Measurements from ENCODE around the gene GRAMD4. TPM values are rescaled to one million over a fixed set of nuclear protein-coding genes. Genes with fewer than 3 reads are reported as not detected.
A peak's percentile ranks its signal among the peaks of the same experiment; 100 is the strongest.

GRAMD4 gene
- total and polyA plus RNA-seq, 2 experiments from 2014 or later = 21.8 to 31.0 TPM

- H3K9me3 ChIP-seq (ENCODE audit: low read depth) = no peaks in the 10 kb centered on the region
- peaks cover 57% of the 10 kb centered on the region for H4K20me1 ChIP-seq (ENCODE audit: insufficient read depth, poor library complexity, severe bottlenecking)
- H3K9me2 ChIP-seq (replicated peaks; ENCODE audit: insufficient read depth) = no peaks in the 10 kb centered on the region
- TF ChIP-seq, protein P1, sequence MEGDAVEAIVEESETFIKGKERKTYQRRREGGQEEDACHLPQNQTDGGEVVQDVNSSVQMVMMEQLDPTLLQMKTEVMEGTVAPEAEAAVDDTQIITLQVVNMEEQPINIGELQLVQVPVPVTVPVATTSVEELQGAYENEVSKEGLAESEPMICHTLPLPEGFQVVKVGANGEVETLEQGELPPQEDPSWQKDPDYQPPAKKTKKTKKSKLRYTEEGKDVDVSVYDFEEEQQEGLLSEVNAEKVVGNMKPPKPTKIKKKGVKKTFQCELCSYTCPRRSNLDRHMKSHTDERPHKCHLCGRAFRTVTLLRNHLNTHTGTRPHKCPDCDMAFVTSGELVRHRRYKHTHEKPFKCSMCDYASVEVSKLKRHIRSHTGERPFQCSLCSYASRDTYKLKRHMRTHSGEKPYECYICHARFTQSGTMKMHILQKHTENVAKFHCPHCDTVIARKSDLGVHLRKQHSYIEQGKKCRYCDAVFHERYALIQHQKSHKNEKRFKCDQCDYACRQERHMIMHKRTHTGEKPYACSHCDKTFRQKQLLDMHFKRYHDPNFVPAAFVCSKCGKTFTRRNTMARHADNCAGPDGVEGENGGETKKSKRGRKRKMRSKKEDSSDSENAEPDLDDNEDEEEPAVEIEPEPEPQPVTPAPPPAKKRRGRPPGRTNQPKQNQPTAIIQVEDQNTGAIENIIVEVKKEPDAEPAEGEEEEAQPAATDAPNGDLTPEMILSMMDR (IDR thresholded peaks at IDR 0.05; ENCODE audit: poor library complexity) = no peak
- TF ChIP-seq EZH2 (IDR thresholded peaks at IDR 0.05; ENCODE audit: borderline replicate concordance) = no peak
- DNase-seq (ENCODE audit: low spot score) = no peak
- H3K27ac ChIP-seq = no peak overlapping the region
- no peak overlapping the region for H2AFZ ChIP-seq
- H3K4me1 ChIP-seq (ENCODE audit: insufficient read depth) = peaks cover 47% of the 10 kb centered on the region
- H3K36me3 ChIP-seq (replicated peaks; ENCODE audit: insufficient read depth, low read depth) = no peaks in the 10 kb centered on the region
- H3K79me2 ChIP-seq = peaks cover 91% of the 10 kb centered on the region
- WGBS (ENCODE audit: low lambda C conversion rate, missing lambda C conversion rate) = 94% methylated on average over 11 of the region's 11 CpGs
- no peak overlapping the region for H3K4me3 ChIP-seq
- no peaks in the 10 kb centered on the region for H3K27me3 ChIP-seq
- no peak overlapping the region for H3K4me2 ChIP-seq
Measured at GRCh38 chr22:46583571-46583970, 36.6 kb upstream of the GRAMD4 start.

GRCh38 chr22:46584081-46584921, 35.9 kb upstream of the GRAMD4 start:
- peak; percentile 19 for DNase-seq (ENCODE audit: low spot score)
- Histone ChIP-seq H3K27ac (no peak overlapping the region), H3K4me1 (ENCODE audit: insufficient read depth) (peaks cover 39% of the 10 kb centered on the region)

DNA sequence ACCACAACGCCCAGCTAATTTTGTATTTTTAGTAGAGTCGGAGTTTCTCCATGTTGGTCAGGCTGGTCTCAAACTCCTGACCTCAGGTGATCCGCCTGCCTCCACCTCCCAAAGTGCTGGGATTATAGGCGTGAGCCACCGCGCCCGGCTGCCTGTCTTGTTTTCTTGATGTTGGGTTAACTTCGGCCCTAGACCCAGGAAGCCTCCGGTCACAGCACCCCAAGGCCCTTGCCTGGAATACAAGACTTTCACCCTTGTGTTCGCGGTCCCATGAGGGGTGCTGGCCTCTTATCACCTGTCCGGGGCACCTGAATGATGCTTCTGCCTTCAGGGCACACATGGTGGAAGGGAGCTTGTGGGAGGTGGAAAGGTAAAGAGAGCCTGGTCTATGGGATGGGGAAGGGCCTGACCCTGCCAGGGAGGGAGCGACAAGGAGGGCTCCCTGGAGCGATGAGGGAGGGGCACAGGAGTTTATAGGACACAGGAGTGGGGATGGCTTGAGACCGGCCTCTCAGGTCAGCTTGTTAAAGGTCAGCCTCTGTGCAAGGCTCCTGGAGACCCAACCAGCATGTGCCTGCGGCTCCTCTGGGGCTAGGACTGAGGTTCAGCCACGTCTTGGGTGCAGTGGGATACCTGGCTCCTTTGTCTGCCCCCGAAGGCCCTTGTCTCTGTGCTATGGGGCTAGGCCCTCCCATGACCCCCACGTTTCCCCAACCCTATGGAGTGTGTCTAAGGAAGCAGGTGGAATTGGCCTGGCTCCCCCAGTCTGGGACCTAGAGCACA, 34.7 kb upstream of the GRAMD4 start:
- no peak overlapping the region for H3K4me2 ChIP-seq
- DNase-seq (ENCODE audit: low spot score) = no peak
- no peaks in the 10 kb centered on the region for H3K36me3 ChIP-seq (replicated peaks; ENCODE audit: insufficient read depth, low read depth)
- H3K27ac ChIP-seq = no peak overlapping the region
- H3K27me3 ChIP-seq = no peaks in the 10 kb centered on the region
- TF ChIP-seq EZH2phosphoT487 (IDR thresholded peaks at IDR 0.05; ENCODE audit: low read depth, severe bottlenecking, unreplicated experiment) (no peak), EZH2 (IDR thresholded peaks at IDR 0.05; ENCODE audit: borderline replicate concordance) (no peak)
- TF ChIP-seq, protein P1 (IDR thresholded peaks at IDR 0.05; ENCODE audit: poor library complexity) = no peak
- H3K4me1 ChIP-seq (ENCODE audit: insufficient read depth) = peaks cover 27% of the 10 kb centered on the region
- WGBS (ENCODE audit: low lambda C conversion rate, missing lambda C conversion rate) = 96% methylated on average over 18 of the region's 19 CpGs
- no peaks in the 10 kb centered on the region for H3K9me3 ChIP-seq (ENCODE audit: low read depth)
- no peaks in the 10 kb centered on the region for H3K9me2 ChIP-seq (replicated peaks; ENCODE audit: insufficient read depth)
- peaks cover 48% of the 10 kb centered on the region for H4K20me1 ChIP-seq (ENCODE audit: insufficient read depth, poor library complexity, severe bottlenecking)
- no peak overlapping the region for H3K4me3 ChIP-seq
- no peak overlapping the region for H2AFZ ChIP-seq
- H3K79me2 ChIP-seq = peaks cover 85% of the 10 kb centered on the region

More at GRCh38 chr22:46584081-46584921, 35.9 kb upstream of the GRAMD4 start:
- Histone ChIP-seq H3K79me2 (peaks cover 93% of the 10 kb centered on the region), H3K9me2 (replicated peaks; ENCODE audit: insufficient read depth) (no peaks in the 10 kb centered on the region), H3K27me3 (no peaks in the 10 kb centered on the region), H3K4me3 (no peak overlapping the region), H2AFZ (no peak overlapping the region), H3K9me3 (ENCODE audit: low read depth) (no peaks in the 10 kb centered on the region), H4K20me1 (ENCODE audit: insufficient read depth, poor library complexity, severe bottlenecking) (peaks cover 57% of the 10 kb centered on the region), H3K4me2 (peak overlapping the region; percentile 15), H3K36me3 (replicated peaks; ENCODE audit: insufficient read depth, low read depth) (no peaks in the 10 kb centered on the region)
- TF ChIP-seq EZH2phosphoT487 (IDR thresholded peaks at IDR 0.05; ENCODE audit: low read depth, severe bottlenecking, unreplicated experiment) (no peak), EZH2 (IDR thresholded peaks at IDR 0.05; ENCODE audit: borderline replicate concordance) (no peak)
- TF ChIP-seq, protein P1 (IDR thresholded peaks at IDR 0.05; ENCODE audit: poor library complexity) = no peak
- 59% methylated on average over 43 of the region's 43 CpGs for WGBS (ENCODE audit: low lambda C conversion rate, missing lambda C conversion rate)
